Right lobe of liver (tissue), 6 donors: ENCODE results near the gene PTPN7. TPM values are rescaled to one million over a fixed set of nuclear protein-coding genes. Genes with fewer than 3 reads are reported as not detected.

Source experiments
- ATAC-seq, 4 donors: fragments of 200-7000 bp; cut with Tn5 transposase; one replicate each; pipeline ENCODE4 v1.9.1; 2020; ENCODE audit warnings: mild to moderate bottlenecking in 4 of 4, moderate library complexity in 4 of 4
- DNase-seq, 3 donors: peaks; one replicate each; pipeline ENCODE4 v3.0.0-alpha.2; 2020
- H3K27ac ChIP-seq, 3 donors: fragments of 200-600 bp; one replicate each; pipeline ENCODE4 v1.8.0; 2022
- H3K27me3 ChIP-seq, 2 donors: fragments of 200-600 bp; one replicate each; pipeline ENCODE4 v1.8.0; 2022
- H3K36me3 ChIP-seq, 4 donors: fragments of 200-600 bp; sonication (generic) in 1 of 4; one replicate each; pipeline versions ENCODE4 v1.5.1 to v1.8.0; 2017 to 2022; ENCODE audit warnings: control low read depth in 1 of 4
- H3K4me1 ChIP-seq, 4 donors: fragments of 200-600 bp; sonication (generic) in 1 of 4; one replicate each; pipeline versions ENCODE4 v1.5.1 to v1.8.0; 2017 to 2022; ENCODE audit warnings: control low read depth in 1 of 4
- H3K4me3 ChIP-seq, 3 donors: fragments of 200-600 bp; one replicate each; pipeline ENCODE4 v1.8.0; 2022
- H3K9me3 ChIP-seq, 4 donors: fragments of 200-600 bp; sonication (generic) in 1 of 4; one replicate each; pipeline versions ENCODE4 v1.5.1 to v1.8.0; 2017 to 2022; ENCODE audit warnings: control low read depth in 1 of 4
- CTCF ChIP-seq, 4 donors: fragments of 200-600 bp in 3 of 4; fragments of 450-650 bp in 1 of 4; IDR thresholded peaks; one replicate each; pipeline versions ENCODE4 v1.5.1 to v1.8.0; 2016 to 2022; ENCODE audit warnings: antibody characterized with exemption in 4 of 4, mild to moderate bottlenecking in 2 of 4
- POLR2A ChIP-seq: fragments of 450-650 bp; IDR thresholded peaks from one replicate; pipeline ENCODE4 v1.6.1; 2017; ENCODE audit warnings: antibody characterized with exemption, mild to moderate bottlenecking
- WGBS: methylation state at CpG from one replicate; pipeline ENCODE4 v1.1.6; 2018; ENCODE audit warnings: low coverage, low lambda C conversion rate; ENCODE audit not compliant: insufficient coverage; ENCODE audit errors: missing lambda C conversion rate; 5-methylcytosine and 5-hydroxymethylcytosine counted together
- intact Hi-C, 2 donors: fragments of 100-400 bp; cut with DNase I; formaldehyde crosslinking; loops; one replicate each; pipeline versions ENCODE4 v1.11.2 to v1.14.1; 2022
- long read RNA-seq: library from polyadenylated mRNA; unstranded; transcript quantifications from one replicate; pipeline ENCODE4 v2.0.0, GENCODE V29; 2019
- total RNA-seq, 6 experiments: library from RNA; depleted of rRNA in 2 of 6; stranded (reverse); fragments of >200 nt in 2 of 6; fragmentation: NEBNext Ultra II Directional in 3 of 6; extraction: Animal tissue kit (Norgen Biotek cat#: 25700) in 3 of 6; gene quantifications; one replicate each; pipeline versions ENCODE4 v1.1.0 to v1.2.4, GENCODE V29; 2016 to 2023
- donor health status: DM: no; HTN: yes; CAD: no.
- donor health status: DM: no; HTN: no; CAD: no.
- donor health status: DM: no; HTN: no; CAD: no.
- donor health status: DM: no; HTN: yes; CAD: no.
- donor health status: DM: no; HTN: yes; CAD: no.

The PTPN7 gene
- 1 to 10 TPM in 2 of 6 experiments, under 1 TPM in 4; 0.18 to 5.1 (median 0.73) TPM for total RNA-seq
- long read RNA-seq: 0 reads

- DNase-seq (peak in 1 of 3 donors; percentile 51), ATAC-seq (peak; percentile 16 to 50 (median 40))
- Histone ChIP-seq H3K4me1 (peaks cover 0 to 7% (median 0%) of the 10 kb centered on the region in 4 donors), H3K4me3 (peak within 1 kb of the TSS in 1 of 3 donors; percentile 29), H3K27ac (peak within 1 kb of the TSS in 2 of 3 donors; percentile 49 to 66), H3K27me3 (no peaks in the 10 kb centered on the region), H3K36me3 (no peaks in the 10 kb centered on the region), H3K9me3 (no peaks in the 10 kb centered on the region)
- peak in 1 of 4 donors; percentile 11 for TF ChIP-seq CTCF (IDR thresholded peaks at IDR 0.05)
- no peak for TF ChIP-seq POLR2A
- intact Hi-C loops: no loop called here
- 55% methylated on average over 10 of the region's 17 CpGs for WGBS
These were observed at the start of gene PTPN7 for GRCh38 chr1:202160377-202160940. Gene PTPN7 (minus strand): TSS chr1:202160602. CDS start chr1:202159402, 1,200 bp downstream.

DNA sequence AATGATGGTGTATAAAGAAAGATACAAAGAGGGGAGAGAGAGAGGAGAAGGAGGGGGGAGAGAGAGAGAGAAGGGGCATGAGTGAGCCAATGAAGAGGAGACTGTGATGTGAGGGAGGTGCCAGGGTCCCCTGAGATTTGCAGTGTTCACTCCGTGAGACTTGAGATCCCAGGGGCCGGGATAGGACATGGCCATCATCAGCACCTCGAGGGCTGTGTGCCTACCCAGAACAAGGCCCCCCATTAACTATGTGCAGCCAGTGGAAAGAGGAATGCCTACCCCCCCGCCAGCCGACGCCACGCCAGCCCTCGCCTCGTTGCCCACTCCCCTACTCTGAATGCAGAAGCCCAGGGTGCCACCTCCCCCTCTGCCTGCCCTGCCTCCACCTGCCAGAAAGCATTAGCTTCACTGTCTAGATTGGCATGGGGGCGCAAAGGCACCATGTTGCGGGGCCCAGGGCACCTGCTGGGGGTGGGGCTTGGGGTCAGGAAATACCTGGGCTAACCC, 48.0 kb upstream of the PTPN7 start:
- no peaks in the 10 kb centered on the region for H3K36me3 ChIP-seq
- DNase-seq (no peak), ATAC-seq (no peak)
- no peak overlapping the region for H3K27ac ChIP-seq
- H3K4me1 ChIP-seq: no peaks in the 10 kb centered on the region
- 60% methylated on average over 2 of the region's 11 CpGs for WGBS
- H3K4me3 ChIP-seq: no peak overlapping the region
- no peaks in the 10 kb centered on the region for H3K27me3 ChIP-seq
- H3K9me3 ChIP-seq: no peaks in the 10 kb centered on the region
- intact Hi-C loops: no loop called here
- TF ChIP-seq CTCF (IDR thresholded peaks at IDR 0.05) (no peak), POLR2A (no peak)

DNA sequence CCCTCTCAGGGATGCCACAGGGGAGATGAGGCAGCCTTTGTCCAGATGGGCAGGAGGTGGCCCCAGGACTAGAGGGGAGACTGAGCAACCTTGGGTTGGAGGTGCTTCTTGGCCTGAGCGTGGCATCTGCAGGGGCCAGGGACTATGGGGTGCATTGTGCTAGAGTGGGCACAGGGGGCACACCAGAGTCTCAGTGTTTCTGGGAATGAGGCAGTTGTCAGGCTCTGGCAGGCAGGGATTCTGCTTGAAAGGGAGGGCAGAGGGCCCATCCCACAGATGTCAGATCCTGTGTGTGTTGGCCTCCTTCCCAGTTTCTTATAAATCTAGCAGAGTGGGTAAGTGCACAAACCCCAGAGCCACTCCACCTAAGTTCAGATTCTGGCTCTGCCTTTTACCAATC, 46.9 kb upstream of the PTPN7 start:
- ATAC-seq (no peak), DNase-seq (no peak)
- intact Hi-C loops: no loop called here
- Histone ChIP-seq H3K36me3 (no peaks in the 10 kb centered on the region), H3K4me3 (no peak overlapping the region), H3K27ac (no peak overlapping the region), H3K4me1 (no peaks in the 10 kb centered on the region), H3K9me3 (no peaks in the 10 kb centered on the region), H3K27me3 (no peaks in the 10 kb centered on the region)
- TF ChIP-seq CTCF (IDR thresholded peaks at IDR 0.05) (no peak), POLR2A (no peak)
- WGBS: no CpG with 5 or more reads among the region's 1 CpG

- H3K4me1 ChIP-seq: no peaks in the 10 kb centered on the region
- WGBS: 53% methylated on average over 5 of the region's 5 CpGs
- no peaks in the 10 kb centered on the region for H3K9me3 ChIP-seq
- DNase-seq (no peak), ATAC-seq (no peak)
- no peaks in the 10 kb centered on the region for H3K27me3 ChIP-seq
- TF ChIP-seq POLR2A: no peak
- H3K4me3 ChIP-seq: no peak overlapping the region
- H3K27ac ChIP-seq: no peak overlapping the region
- intact Hi-C loops: no loop called here
- H3K36me3 ChIP-seq: no peaks in the 10 kb centered on the region
These were observed 45.3 kb upstream of the PTPN7 start for GRCh38 chr1:202205523-202206190.

DNA sequence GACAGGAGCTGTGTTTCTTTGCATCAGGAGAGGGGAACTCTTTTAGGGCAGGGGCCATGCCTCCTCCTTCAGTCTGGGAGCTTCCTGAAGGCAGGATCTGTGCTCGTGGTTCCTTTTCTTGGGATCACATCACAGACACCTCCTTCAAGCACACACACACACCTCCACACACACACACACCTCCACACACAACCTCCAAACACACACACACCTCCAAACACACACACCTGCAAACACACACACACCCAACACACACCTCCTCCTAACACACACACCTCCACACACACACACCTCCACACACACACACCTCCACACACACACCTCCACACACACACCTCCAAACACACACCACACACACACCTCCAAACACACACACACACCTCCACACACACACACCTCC, 43.7 kb upstream of the PTPN7 start:
- no peaks in the 10 kb centered on the region for H3K9me3 ChIP-seq
- intact Hi-C loops: no loop called here
- no peaks in the 10 kb centered on the region for H3K27me3 ChIP-seq
- WGBS: 60% methylated on average over 1 of the region's 1 CpG
- TF ChIP-seq CTCF (IDR thresholded peaks at IDR 0.05) (no peak), POLR2A (no peak)
- ATAC-seq (no peak), DNase-seq (no peak)
- no peak overlapping the region for H3K27ac ChIP-seq
- H3K36me3 ChIP-seq: no peaks in the 10 kb centered on the region
- no peaks in the 10 kb centered on the region for H3K4me1 ChIP-seq
- H3K4me3 ChIP-seq: no peak overlapping the region
